GM12873 (cell line): ENCODE data around the gene PHF21A.

ENCODE experiments used
- CTCF ChIP-seq: IDR thresholded peaks from 2 replicates; pipeline ENCODE4 v1.5.1; 2012; ENCODE audit warnings: low read depth, mild to moderate bottlenecking, moderate library complexity, low read length, control low read depth; ENCODE audit not compliant: insufficient read depth; ENCODE audit errors: missing control alignments

Gene PHF21A

GRCh38 chr11:46149342-46149741 lies 28.1 kb upstream of the PHF21A start:
- no peak for TF ChIP-seq CTCF

GRCh38 chr11:46144741-46145140 lies 23.5 kb upstream of the PHF21A start:
- TF ChIP-seq CTCF = no peak

GRCh38 chr11:46143049-46143806 lies 22.0 kb upstream of the PHF21A start:
- TF ChIP-seq CTCF = no peak

GRCh38 chr11:46142561-46142960 lies 21.3 kb upstream of the PHF21A start:
- TF ChIP-seq CTCF = no peak

GRCh38 chr11:46141597-46141996 lies 20.3 kb upstream of the PHF21A start:
- TF ChIP-seq CTCF = no peak

- TF ChIP-seq CTCF = no peak
Measured at GRCh38 chr11:46134540-46134939, 13.3 kb upstream of the PHF21A start.

GRCh38 chr11:46134061-46134460 lies 12.8 kb upstream of the PHF21A start:
- TF ChIP-seq CTCF = no peak
